Activated T-cell treated with anti-CD3 and anti-CD28 coated beads, Interleukin-2, amount 50 U/mL, for 1 hour (primary cell): ENCODE data around the gene OR51T1.
"Not testable (repeated sequence)": the region's sequence is repeated elsewhere in the genome, so short reads cannot be mapped to it uniquely, and the experiment has no call there.

Experiments
- DNase-seq: peaks from one replicate; pipeline ENCODE4 v3.0.0-alpha.2; 2020

OR51T1 gene

GRCh38 chr11:4881860-4882500 lies at the start of gene OR51T1:
Gene OR51T1, plus strand, starts transcription at chr11:4881900. Its CDS starts 0 bp downstream, at chr11:4881900.
- no peak for DNase-seq

- DNase-seq = no peak
Measured at GRCh38 chr11:4839851-4840549, 41.7 kb upstream of the OR51T1 start.

GRCh38 chr11:4848908-4849532 lies 32.7 kb upstream of the OR51T1 start, which contains the start of gene OR51S1:
Gene OR51S1, minus strand, starts transcription at chr11:4849208. Its CDS starts 0 bp downstream, at chr11:4849208.
- no peak for DNase-seq

- DNase-seq = no peak
Measured at GRCh38 chr11:4851033-4851432, 30.7 kb upstream of the OR51T1 start.

GRCh38 chr11:4854286-4854685 lies 27.4 kb upstream of the OR51T1 start:
- DNase-seq = not testable (repeated sequence)

- DNase-seq = no peak
Measured at GRCh38 chr11:4862447-4863236, 19.1 kb upstream of the OR51T1 start.

GRCh38 chr11:4863876-4864275 lies 17.8 kb upstream of the OR51T1 start:
- DNase-seq = no peak

- DNase-seq = no peak
Measured at GRCh38 chr11:4865855-4866254, 15.8 kb upstream of the OR51T1 start.

GRCh38 chr11:4881188-4881587 lies 512 bp upstream of the OR51T1 start:
- no peak for DNase-seq

- DNase-seq = no peak
Measured at GRCh38 chr11:4882543-4882942, 843 bp downstream of the OR51T1 start.

GRCh38 chr11:4884361-4884760 lies 2.7 kb downstream of the OR51T1 start:
- no peak for DNase-seq

- DNase-seq = no peak
Measured at GRCh38 chr11:4886186-4886585, 4.5 kb downstream of the OR51T1 start.

- no peak for DNase-seq
Measured at GRCh38 chr11:4887591-4887990, 5.9 kb downstream of the OR51T1 start.

GRCh38 chr11:4890279-4890678 lies 8.6 kb downstream of the OR51T1 start:
- no peak for DNase-seq

- no peak for DNase-seq
Measured at GRCh38 chr11:4891996-4892640, 10.4 kb downstream of the OR51T1 start.

- DNase-seq = no peak
Measured at GRCh38 chr11:4903484-4903883, 21.8 kb downstream of the OR51T1 start, which contains the start of gene OR51A7. Gene OR51A7, plus strand, starts transcription at chr11:4903783. Its CDS starts 3,587 bp downstream, at chr11:4907370.

GRCh38 chr11:4916581-4916980 lies 34.9 kb downstream of the OR51T1 start:
- DNase-seq = no peak

GRCh38 chr11:4919250-4919649 lies 37.5 kb downstream of the OR51T1 start, which contains the start of gene OR51G2:
Gene OR51G2, minus strand, starts transcription at chr11:4919350. Its CDS starts 3,687 bp downstream, at chr11:4915663.
- no peak for DNase-seq

- DNase-seq = no peak
Measured at GRCh38 chr11:4921796-4922195, 40.1 kb downstream of the OR51T1 start.

GRCh38 chr11:4922304-4922703 lies 40.6 kb downstream of the OR51T1 start:
- no peak for DNase-seq

GRCh38 chr11:4924239-4924638 lies 42.5 kb downstream of the OR51T1 start, which contains the start of gene OR51G1:
Gene OR51G1, minus strand, starts transcription at chr11:4924339. Its CDS starts 0 bp downstream, at chr11:4924339.
- no peak for DNase-seq

GRCh38 chr11:4926608-4927007 lies 44.9 kb downstream of the OR51T1 start:
- DNase-seq = no peak
